Measurements from ENCODE around the gene LRP8.

Gene LRP8

DNA sequence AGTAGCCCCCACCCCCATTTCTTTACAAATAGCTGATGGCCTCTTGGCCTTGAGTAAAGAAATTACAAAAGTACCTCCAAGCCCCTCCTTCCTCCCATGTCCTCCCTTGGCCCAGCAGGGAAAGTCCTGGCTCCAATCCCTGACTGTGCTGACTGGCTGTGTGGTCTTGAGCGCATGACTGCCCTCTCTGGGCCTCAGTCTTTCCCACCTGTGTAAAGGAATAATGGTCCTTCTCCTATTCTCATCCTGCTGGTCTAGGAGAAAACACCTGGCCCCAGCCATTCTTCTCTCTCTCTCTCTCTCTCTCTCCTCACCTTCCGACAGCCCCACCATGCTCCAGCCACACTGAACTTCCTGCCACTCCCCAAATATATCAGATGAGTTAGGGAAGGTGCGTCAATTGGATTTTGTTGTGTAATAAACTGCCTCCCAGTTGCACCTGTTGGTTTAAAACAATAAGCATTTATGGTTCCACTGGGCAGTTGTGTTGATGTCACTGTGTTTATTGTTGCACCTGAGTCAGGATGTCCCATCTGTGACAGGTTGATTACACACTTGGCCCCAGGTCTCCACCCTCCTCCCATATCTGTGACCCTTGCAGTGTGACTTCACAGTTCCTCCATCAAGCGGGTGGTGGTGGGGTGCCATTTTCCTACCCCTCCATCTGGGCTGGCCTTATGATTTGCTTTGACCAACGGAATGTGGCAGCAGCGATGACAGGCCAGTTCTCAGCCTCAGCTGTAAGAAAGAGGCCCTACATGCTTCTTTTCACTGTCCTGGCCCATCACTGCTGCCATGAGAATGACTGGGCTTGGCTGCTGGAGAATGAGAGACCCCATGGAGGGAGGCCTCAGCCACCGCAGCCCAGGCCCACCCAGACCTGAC is 22.3 kb upstream of the LRP8 start:
- no peak for DNase-seq
- TF ChIP-seq POLR2A (IDR thresholded peaks at IDR 0.05; ENCODE audit: low read length): no peak
- no peak for TF ChIP-seq GATA1 (IDR thresholded peaks at IDR 0.05; ENCODE audit: low read depth, low read length)

DNA sequence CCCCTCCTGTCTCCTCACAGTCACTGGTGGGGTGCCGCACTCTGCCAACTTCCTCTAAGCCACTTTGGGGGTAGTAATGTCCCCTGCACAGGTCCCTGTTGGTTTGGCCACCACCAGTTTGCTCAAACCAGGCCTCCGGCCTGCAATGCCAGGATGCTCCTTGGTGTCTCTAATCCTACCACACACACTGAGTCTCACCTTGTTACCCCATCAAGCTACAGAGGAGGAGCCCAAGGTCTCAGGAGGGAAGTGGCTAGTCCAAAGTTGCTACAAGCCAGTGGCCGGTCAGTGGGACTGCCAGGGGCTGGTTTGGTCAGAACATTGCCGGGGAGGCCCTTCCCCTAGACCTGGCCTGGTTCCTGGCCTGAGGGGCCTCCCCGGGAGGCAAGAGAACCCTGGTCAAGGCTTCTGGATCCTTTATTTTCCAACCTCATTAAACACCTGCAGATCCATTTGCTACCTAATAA is 21.5 kb upstream of the LRP8 start:
- DNase-seq: no peak
- TF ChIP-seq POLR2A (IDR thresholded peaks at IDR 0.05; ENCODE audit: low read length): no peak
- no peak for TF ChIP-seq GATA1 (IDR thresholded peaks at IDR 0.05; ENCODE audit: low read depth, low read length)

DNA sequence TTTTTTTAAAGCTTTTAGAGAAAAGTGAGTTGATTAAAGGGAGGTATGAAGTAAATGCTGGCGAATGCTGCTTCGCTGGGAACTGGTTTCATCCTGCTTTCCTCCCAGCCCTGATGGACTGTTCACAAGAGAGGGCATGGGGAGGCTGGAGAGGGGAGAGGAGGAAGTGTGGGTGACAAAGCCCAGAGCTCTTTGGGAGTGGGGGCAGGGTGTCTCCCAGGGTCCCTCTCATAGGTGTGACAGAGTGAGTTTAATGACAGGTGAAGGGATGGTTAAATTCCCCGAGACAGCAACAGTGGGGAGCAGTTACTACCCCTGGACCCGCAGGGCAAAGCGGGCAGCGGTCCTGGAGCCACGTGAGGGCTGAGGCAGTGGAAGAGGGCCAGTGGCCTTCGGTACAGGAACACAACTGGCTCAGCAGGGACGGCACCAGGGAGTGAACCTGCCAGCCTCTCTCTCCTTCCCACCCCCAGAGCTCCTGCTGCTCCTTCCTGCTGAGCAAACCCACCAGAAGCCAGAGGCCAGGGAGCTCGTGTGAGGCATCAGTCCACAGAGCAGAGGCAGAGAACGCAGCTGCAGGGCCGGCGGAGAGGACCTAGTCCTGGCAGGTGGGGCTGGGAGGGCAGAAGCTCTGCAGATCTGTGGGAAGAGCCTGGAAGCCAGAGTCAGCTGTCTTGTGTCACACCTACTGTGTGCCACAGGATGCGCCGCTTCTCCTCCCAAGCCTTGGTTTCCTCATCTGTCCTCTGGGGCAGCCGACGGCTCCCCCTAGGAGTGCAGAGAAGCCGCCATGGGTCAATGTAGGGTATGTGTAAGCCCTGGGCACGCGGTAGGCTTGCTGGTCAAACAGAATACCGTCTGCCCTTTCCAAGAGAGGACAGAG is 20.9 kb upstream of the LRP8 start:
- DNase-seq: no peak
- TF ChIP-seq GATA1 (IDR thresholded peaks at IDR 0.05; ENCODE audit: low read depth, low read length) (no peak), POLR2A (IDR thresholded peaks at IDR 0.05; ENCODE audit: low read length) (no peak)

DNA sequence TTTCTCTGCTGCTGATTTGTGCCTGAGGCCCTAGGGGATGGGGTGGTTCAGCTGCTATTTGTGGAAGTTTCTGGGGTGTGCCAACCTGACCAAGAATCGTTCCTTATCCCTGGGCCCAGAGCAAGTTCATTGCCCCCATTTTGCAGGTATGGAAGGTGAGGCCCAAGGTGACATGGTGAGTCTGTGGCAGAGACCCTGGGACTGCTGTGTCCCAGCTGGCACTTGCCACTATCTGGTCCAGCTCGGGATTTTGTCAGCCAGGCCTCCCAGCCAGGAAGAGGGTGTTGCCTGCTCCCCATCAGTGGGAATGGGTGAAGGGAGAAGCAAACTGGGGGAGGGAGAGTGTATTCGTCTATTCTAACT is 18.9 kb upstream of the LRP8 start:
- no peak for TF ChIP-seq POLR2A (IDR thresholded peaks at IDR 0.05; ENCODE audit: low read length)
- no peak for TF ChIP-seq GATA1 (IDR thresholded peaks at IDR 0.05; ENCODE audit: low read depth, low read length)
- no peak for DNase-seq

DNA sequence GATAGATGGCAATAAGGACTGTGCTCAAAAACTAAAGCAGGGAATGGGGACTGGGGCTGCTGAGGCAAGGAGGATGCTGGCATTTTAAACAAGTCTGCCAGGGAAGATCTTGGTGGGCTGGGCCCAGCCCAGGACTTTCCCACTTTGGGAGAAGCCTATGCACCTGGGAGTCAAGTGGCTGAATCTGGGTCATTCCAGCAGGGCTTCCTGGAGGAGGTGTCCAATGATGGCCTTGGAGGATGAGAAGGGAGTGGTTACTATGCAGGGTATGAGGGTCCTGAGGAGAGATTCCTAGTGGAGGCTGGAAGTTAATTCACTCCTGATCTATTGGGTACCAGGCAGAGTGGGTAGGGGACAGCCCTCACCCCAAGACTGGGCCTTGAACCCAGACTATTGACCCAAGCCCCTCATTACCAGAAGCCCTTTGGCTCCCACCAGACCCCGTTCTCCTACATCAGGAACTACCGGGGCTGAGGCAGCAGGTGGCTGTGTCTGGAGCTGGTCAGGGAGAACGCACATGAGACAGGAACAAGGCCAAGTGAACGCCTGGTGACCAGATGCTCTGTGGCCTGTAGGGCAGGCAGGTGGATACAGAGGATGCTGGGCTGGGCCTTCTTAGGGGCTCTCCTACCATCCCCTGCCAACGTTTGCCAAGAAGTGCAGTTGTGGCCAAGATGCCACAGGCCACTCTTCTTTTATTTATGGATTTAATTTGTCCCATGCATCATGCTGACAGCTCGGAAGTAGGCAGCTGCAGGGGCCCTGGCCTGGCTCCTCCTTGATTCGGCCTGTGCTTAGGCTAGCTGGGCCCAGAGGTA is 18.3 kb upstream of the LRP8 start:
- no peak for DNase-seq
- TF ChIP-seq POLR2A (IDR thresholded peaks at IDR 0.05; ENCODE audit: low read length): no peak
- TF ChIP-seq GATA1 (IDR thresholded peaks at IDR 0.05; ENCODE audit: low read depth, low read length): no peak

DNA sequence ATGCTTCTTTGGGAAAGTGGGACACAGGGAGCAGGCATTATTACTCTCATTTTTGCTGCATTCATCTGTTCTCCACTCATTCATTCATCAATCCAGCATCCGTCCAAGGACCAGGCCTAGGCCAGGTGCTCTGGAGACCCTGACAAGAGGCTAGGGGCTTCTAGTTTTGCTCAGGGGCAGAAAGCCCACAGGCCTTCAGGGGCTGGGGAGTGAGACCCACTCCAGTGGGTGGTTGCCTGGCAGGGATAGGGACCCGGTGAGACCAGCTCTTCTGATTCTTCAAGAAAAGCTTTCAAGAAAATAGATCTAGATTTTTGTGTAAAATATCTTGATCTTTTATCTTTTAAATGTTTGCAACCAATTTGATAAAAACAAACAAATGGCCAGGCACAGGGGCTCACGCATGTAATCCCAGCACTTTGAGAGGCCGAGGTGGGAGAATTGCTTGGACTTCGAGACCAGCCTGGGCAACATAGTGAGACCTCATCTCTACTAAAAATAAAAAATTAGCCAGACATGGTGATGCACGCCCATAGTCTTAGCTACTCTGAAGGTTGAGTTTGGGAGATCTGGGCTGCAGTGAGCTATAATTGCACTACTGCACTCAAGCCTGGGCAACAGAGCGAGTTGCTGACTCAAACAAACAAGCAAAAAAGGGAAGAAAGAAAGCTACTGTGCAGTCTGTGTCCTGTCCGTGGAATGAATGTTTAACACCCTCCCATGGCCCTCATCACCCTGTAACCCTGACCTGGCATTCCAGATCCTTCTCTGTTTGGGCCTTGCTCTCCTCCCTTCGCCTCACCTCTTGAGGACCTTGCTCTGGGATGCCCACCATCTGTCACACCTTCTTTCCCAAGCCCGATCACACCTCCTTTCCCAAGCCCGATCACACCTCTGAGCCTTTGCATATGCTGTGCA is 17.3 kb upstream of the LRP8 start:
- DNase-seq: no peak
- TF ChIP-seq POLR2A (IDR thresholded peaks at IDR 0.05; ENCODE audit: low read length): no peak
- no peak for TF ChIP-seq GATA1 (IDR thresholded peaks at IDR 0.05; ENCODE audit: low read depth, low read length)

DNA sequence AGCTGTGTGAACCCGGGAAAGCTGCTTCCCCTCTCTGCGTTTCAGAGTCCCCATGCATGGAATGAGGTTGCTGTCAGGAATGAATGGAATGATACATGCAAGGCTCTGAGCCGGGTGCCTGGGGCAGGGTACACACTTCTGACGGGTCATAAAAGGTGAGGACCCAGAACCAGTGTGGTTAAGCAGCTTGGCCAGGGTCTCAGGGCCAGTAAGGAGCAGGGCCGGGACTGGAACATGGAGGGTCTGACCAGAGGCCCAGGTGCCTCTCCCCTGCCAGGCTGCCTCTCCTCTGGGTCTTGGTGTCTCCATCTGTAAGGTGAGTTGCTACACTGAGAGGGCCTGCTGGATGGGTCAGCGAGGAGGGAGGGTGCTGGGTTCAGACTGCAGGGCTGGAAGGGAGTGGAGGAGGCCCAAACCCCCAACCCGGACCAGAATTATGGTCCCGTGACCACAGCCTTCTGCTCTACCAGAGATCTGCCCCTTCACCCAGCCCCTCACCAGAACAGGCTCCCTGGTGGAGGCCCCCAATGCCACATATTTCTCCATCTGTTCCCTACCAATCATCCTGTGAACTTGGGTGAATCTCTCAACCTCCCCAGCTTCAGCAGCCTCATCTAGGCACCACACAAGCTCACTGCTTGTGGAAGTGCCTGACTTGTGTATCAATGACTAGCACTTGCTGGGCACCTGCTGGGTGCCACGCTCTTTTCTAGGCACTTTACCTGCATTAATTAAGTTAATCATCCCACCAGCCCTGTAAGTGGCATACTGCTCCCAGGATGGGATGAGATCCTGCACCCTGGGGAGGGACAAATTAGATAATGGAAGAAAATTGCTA is 16.2 kb upstream of the LRP8 start:
- no peak for TF ChIP-seq POLR2A (IDR thresholded peaks at IDR 0.05; ENCODE audit: low read length)
- no peak for TF ChIP-seq GATA1 (IDR thresholded peaks at IDR 0.05; ENCODE audit: low read depth, low read length)
- no peak for DNase-seq

DNA sequence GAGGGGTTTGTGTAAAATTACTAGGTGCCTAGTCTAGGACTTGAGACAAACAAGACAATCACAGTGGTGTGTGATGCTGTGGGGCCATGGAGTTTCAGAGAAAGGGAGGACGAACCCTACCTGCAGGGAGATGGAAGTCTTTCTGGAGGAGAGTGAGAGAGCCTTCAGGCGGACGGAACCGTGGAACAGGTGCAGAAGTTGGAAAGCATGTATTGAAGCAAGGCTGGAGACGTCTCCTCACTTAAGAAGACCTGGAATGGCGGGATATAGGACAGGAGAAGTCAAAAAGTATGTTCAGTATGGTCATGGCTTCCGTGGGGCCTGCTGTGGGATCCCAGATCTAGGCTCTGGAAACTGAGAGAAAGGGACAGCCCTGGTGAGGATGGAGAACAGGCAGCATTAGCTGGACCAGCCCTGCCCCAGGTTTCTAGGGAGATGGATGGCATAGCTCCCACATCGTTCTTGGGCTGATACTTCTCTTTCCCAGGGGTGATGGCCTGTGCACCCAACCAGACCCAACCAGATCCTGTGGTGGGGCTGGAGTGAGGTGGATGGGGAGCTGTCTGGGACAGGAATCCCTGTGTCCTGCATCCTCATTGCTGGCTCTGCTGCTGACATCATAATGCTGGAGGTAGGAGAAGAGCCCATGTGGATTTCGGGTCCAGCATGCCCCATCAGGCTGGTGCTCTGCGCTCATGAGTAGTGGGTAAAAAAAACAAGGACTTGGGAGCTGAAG is 15.0 kb upstream of the LRP8 start:
- TF ChIP-seq GATA1 (IDR thresholded peaks at IDR 0.05; ENCODE audit: low read depth, low read length): no peak
- DNase-seq: no peak

DNA sequence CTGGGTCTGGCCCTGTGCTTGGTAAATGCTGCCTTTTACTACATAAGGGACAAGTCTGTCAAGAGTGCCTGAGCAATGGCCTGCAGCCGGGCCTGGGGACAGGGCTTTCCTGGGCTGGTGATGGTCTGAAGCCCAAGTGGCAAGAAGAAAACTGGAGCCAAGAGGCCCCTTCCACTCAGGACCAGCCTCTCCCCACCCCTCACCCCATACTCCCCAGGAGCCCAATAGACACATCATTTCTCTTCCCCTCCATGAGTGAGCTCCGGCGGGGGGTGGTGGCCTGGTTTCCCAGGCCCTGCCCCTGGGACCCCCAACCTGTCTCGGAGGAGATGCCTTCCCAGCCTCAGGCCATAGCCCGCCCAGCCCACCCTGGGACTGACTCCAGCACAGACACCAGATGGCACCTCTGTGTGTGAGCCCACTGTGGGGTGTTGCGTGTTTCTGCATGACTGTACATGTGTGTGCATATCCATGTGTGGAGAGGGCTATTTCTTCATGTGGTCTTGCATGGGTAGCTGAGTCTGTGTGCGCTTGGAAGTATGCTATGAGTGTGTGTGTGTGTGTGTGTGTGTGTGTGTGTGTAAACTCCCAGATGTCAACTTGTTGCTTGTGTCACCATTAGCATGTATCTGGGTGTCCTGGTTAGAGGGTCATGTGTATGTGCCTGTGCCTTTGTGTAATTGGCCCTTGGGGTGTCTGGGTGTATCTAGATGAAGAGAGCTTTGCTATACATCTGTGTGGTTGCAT is 14.3 kb upstream of the LRP8 start:
- DNase-seq: no peak
- TF ChIP-seq POLR2A (IDR thresholded peaks at IDR 0.05; ENCODE audit: low read length): no peak
- TF ChIP-seq GATA1 (IDR thresholded peaks at IDR 0.05; ENCODE audit: low read depth, low read length): no peak

DNA sequence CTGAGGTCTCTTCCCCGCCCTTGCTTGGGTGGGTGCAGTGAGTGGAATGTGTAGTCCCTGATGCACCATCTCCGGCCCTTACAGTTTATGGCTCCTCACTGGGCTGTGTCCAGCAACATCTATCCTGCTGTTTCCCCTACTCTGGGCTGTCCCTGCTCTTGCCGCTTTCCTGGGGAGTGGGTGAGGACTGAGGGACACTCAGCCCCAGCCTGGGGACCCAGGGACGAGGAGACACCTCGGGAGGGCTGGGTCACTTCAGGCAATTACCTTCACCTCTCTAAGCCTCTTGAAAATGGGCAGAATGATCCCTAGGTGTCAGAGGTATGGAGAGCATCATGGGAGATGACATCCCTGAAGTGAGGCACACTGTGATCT is 13.6 kb upstream of the LRP8 start:
- TF ChIP-seq POLR2A (IDR thresholded peaks at IDR 0.05; ENCODE audit: low read length): no peak
- TF ChIP-seq GATA1 (IDR thresholded peaks at IDR 0.05; ENCODE audit: low read depth, low read length): no peak
- no peak for DNase-seq
